ENCODE data around the gene SLC5A1. TPM values are rescaled to one million over a fixed set of nuclear protein-coding genes. Genes with fewer than 3 reads are reported as not detected.
"Not testable (repeated sequence)": the region's sequence is repeated elsewhere in the genome, so short reads cannot be mapped to it uniquely, and the experiment has no call there.

Gene SLC5A1
- total RNA-seq, 1 donor from 2014 or later, result not detected

- no peak for DNase-seq (ENCODE audit: low read depth in 2 of 2)
Observed at GRCh38 chr22:32083814-32084213, 40.8 kb downstream of the SLC5A1 start.

- no peak for DNase-seq (ENCODE audit: low read depth in 2 of 2)
Observed at GRCh38 chr22:32088084-32088483, 45.0 kb downstream of the SLC5A1 start.

- DNase-seq (ENCODE audit: low read depth in 2 of 2), result no peak
Observed at GRCh38 chr22:32097018-32097417, 54.0 kb downstream of the SLC5A1 start.

GRCh38 chr22:32097881-32098499 lies 54.9 kb downstream of the SLC5A1 start:
- DNase-seq (ENCODE audit: low read depth in 2 of 2), result no peak

- no peak for DNase-seq (ENCODE audit: low read depth in 2 of 2)
Observed at GRCh38 chr22:32100711-32101110, 57.6 kb downstream of the SLC5A1 start.

- DNase-seq (ENCODE audit: low read depth in 2 of 2), result peak; percentile 24 to 51
Observed at GRCh38 chr22:32103658-32104315, 60.7 kb downstream of the SLC5A1 start.

GRCh38 chr22:32106930-32107329 lies 63.9 kb downstream of the SLC5A1 start:
- peak; percentile 39 to 43 for DNase-seq (ENCODE audit: low read depth in 2 of 2)

GRCh38 chr22:32112380-32112779 lies 69.3 kb downstream of the SLC5A1 start:
- DNase-seq (ENCODE audit: low read depth in 2 of 2), result no peak

- peak in 1 of 2 donors; percentile 5 for DNase-seq (ENCODE audit: low read depth in 2 of 2)
Observed at GRCh38 chr22:32119568-32120235, 76.6 kb downstream of the SLC5A1 start.

GRCh38 chr22:32120603-32121002 lies 77.5 kb downstream of the SLC5A1 start:
- DNase-seq (ENCODE audit: low read depth in 2 of 2), result no peak

- DNase-seq (ENCODE audit: low read depth in 2 of 2), result no peak
Observed at GRCh38 chr22:32122899-32123298, 79.8 kb downstream of the SLC5A1 start.

- no peak for DNase-seq (ENCODE audit: low read depth in 2 of 2)
Observed at GRCh38 chr22:32123657-32124056, 80.6 kb downstream of the SLC5A1 start.

- DNase-seq (ENCODE audit: low read depth in 2 of 2), result peak in 1 of 2 donors; percentile 22
Observed at GRCh38 chr22:32127904-32128303, 84.8 kb downstream of the SLC5A1 start.

GRCh38 chr22:32130464-32130863 lies 87.4 kb downstream of the SLC5A1 start:
- no peak for DNase-seq (ENCODE audit: low read depth in 2 of 2)

- no peak for DNase-seq (ENCODE audit: low read depth in 2 of 2)
Observed at GRCh38 chr22:32132126-32132525, 89.1 kb downstream of the SLC5A1 start.

- DNase-seq (ENCODE audit: low read depth in 2 of 2), result no peak
Observed at GRCh38 chr22:32132783-32133182, 89.7 kb downstream of the SLC5A1 start.

GRCh38 chr22:32134796-32135195 lies 91.7 kb downstream of the SLC5A1 start:
- not testable (repeated sequence) for DNase-seq (ENCODE audit: low read depth in 2 of 2)

- peak; percentile 17 to 79 for DNase-seq (ENCODE audit: low read depth in 2 of 2)
Observed at GRCh38 chr22:32135958-32136357, 92.9 kb downstream of the SLC5A1 start.

- DNase-seq (ENCODE audit: low read depth in 2 of 2), result peak in 1 of 2 donors; percentile 35
Observed at GRCh38 chr22:32136881-32137280, 93.8 kb downstream of the SLC5A1 start.

- peak; percentile 28 to 36 for DNase-seq (ENCODE audit: low read depth in 2 of 2)
Observed at GRCh38 chr22:32137731-32138324, 94.8 kb downstream of the SLC5A1 start.

- not testable (repeated sequence) for DNase-seq (ENCODE audit: low read depth in 2 of 2)
Observed at GRCh38 chr22:32138576-32138975, 95.5 kb downstream of the SLC5A1 start.

- DNase-seq (ENCODE audit: low read depth in 2 of 2), result not testable (repeated sequence)
Observed at GRCh38 chr22:32140688-32141087, 97.6 kb downstream of the SLC5A1 start.

Data from lung microvascular endothelial cell (primary cell).